Measurements from ENCODE around the gene NPEPPS.
"Not testable (repeated sequence)": the region's sequence is repeated elsewhere in the genome, so short reads cannot be mapped to it uniquely, and the experiment has no call there.

Gene NPEPPS, protein sequence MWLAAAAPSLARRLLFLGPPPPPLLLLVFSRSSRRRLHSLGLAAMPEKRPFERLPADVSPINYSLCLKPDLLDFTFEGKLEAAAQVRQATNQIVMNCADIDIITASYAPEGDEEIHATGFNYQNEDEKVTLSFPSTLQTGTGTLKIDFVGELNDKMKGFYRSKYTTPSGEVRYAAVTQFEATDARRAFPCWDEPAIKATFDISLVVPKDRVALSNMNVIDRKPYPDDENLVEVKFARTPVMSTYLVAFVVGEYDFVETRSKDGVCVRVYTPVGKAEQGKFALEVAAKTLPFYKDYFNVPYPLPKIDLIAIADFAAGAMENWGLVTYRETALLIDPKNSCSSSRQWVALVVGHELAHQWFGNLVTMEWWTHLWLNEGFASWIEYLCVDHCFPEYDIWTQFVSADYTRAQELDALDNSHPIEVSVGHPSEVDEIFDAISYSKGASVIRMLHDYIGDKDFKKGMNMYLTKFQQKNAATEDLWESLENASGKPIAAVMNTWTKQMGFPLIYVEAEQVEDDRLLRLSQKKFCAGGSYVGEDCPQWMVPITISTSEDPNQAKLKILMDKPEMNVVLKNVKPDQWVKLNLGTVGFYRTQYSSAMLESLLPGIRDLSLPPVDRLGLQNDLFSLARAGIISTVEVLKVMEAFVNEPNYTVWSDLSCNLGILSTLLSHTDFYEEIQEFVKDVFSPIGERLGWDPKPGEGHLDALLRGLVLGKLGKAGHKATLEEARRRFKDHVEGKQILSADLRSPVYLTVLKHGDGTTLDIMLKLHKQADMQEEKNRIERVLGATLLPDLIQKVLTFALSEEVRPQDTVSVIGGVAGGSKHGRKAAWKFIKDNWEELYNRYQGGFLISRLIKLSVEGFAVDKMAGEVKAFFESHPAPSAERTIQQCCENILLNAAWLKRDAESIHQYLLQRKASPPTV

GRCh38 chr17:47530557-47531232, at the start of gene NPEPPS:
TSS of gene NPEPPS (plus strand) at chr17:47531108. CDS start at chr17:47531301, 193 bp downstream.
- peak; percentile 79 for DNase-seq (ENCODE audit: low read depth)

DNA sequence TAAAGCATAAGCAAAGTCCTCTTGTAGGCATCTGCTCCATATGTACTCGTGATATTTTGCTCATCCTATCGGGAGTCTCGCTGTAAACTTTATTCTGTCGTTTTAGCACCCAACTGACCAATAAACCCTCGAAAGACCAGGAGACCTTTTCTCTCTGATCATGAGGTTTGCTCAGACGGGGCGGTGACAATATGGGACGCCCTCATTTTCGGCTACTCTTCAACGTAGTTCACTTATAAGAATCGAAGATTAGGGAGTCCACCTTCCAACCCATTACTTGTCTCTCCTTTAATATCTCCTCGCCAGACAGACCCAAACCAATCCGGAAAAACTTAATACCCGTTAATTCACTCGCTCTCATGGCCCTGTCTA, 39.1 kb upstream of the NPEPPS start:
- not testable (repeated sequence) for DNase-seq (ENCODE audit: low read depth)

GRCh38 chr17:47499074-47499473, 31.8 kb upstream of the NPEPPS start:
- DNase-seq (ENCODE audit: low read depth) = not testable (repeated sequence)

- DNase-seq (ENCODE audit: low read depth) = not testable (repeated sequence)
Measured at GRCh38 chr17:47499494-47499893, 31.4 kb upstream of the NPEPPS start.

GRCh38 chr17:47500620-47501019, 30.3 kb upstream of the NPEPPS start:
- not testable (repeated sequence) for DNase-seq (ENCODE audit: low read depth)

GRCh38 chr17:47502122-47502731, 28.7 kb upstream of the NPEPPS start:
- not testable (repeated sequence) for DNase-seq (ENCODE audit: low read depth)

GRCh38 chr17:47502776-47503455, 28.0 kb upstream of the NPEPPS start:
- DNase-seq (ENCODE audit: low read depth) = not testable (repeated sequence)

- not testable (repeated sequence) for DNase-seq (ENCODE audit: low read depth)
Measured at GRCh38 chr17:47511701-47512146, 19.2 kb upstream of the NPEPPS start.

- DNase-seq (ENCODE audit: low read depth) = not testable (repeated sequence)
Measured at GRCh38 chr17:47513301-47513700, 17.6 kb upstream of the NPEPPS start.

- DNase-seq (ENCODE audit: low read depth) = not testable (repeated sequence)
Measured at GRCh38 chr17:47518880-47519279, 12.0 kb upstream of the NPEPPS start.

GRCh38 chr17:47519365-47519764, 11.5 kb upstream of the NPEPPS start:
- DNase-seq (ENCODE audit: low read depth) = not testable (repeated sequence)

- not testable (repeated sequence) for DNase-seq (ENCODE audit: low read depth)
Measured at GRCh38 chr17:47520279-47520678, 10.6 kb upstream of the NPEPPS start.

DNA sequence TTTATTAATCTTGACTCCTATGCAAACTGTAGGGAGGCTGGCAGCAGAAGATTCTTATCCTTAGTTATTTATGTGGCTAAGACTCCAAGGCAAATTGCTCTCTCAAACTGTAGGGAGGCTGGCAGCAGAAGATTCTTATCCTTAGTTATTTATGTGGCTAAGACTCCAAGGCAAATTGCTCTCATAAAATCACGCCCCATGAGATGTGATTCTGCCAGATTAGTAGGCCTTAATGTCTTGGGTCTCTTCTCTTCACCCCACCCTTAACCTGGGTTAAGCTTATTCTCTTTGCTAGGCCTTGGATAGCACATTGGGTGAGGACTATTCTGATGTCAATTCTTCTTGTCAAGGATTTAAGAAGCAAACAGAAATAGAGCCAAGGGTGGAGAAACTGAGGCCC, 9.5 kb upstream of the NPEPPS start:
- not testable (repeated sequence) for DNase-seq (ENCODE audit: low read depth)

DNA sequence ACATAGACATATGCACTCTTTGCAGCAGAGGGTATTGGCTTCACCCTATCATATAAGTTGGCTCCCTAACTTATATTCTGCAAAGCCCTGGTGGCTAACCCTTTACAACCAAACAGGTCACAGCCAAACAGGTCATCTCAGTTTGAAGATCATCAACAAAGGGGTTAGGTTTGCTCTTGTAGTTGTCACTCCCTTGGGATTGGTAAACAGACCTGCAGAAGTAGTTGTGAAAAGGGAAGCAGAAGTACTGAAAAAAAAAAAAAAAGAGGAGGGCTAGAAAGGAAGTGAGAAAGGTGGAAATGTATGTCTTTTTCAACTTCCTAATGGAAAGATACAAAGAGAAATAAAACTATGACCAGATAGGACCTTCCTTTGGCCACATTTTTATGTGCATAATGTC, 8.6 kb upstream of the NPEPPS start:
- not testable (repeated sequence) for DNase-seq (ENCODE audit: low read depth)

GRCh38 chr17:47531233-47531820, 419 bp downstream of the NPEPPS start:
- DNase-seq (ENCODE audit: low read depth) = not testable (repeated sequence)

DNA sequence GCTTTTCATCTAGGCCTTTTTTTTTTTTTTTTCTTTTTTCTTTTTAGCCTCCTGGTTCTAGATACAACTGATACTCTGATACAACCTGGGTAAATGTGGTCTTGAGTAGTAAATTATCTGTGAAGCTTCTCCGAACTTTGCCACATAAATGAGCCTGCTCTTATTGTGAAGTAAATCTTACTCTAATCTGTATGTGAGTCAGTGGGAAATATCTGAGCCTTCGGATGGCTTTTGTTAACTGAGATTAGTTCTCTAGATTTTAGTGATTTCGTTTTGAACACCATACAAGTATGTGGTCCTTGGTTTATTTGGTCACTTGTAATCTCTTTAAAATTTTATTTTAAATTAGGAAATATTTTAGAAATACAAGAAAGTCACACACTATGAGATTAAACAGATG, 8.2 kb downstream of the NPEPPS start:
- not testable (repeated sequence) for DNase-seq (ENCODE audit: low read depth)

DNA sequence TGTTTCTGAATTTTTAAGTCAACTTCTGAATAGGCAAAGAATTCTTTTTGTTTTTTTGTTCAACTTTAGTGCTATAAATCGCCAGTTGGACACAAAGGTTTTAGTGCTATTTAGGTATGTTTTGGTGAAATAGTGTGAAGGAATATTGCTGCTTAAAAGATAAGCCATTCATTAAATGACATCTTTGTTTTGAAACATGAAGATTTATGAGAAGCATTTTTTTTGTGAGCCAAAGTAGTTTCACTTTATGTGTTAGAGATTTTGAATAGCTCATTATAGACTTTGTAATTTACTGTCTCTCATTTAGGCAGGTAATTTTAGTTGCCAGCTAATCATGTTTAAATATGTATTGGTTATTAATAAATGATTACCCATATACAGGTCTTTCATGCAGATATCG, 10.8 kb downstream of the NPEPPS start:
- not testable (repeated sequence) for DNase-seq (ENCODE audit: low read depth)

DNA sequence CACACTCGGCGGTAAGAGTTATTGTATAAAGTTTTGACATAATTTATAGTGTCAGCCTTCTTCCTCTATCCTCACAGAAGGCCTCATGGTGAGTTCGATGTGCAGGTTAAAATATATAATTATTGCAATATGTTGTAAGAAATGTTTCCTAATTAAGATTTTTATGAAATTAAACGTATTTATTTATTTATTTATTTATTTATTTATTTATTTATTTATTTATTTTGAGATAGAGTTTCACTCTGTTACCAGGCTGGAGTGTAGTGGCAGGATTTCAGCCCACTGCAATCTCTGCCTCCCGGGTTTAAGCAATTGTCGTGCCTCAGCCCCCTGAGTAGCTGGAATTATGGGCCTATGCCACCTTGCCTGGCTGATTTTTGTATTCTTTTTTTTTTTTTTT, 13.4 kb downstream of the NPEPPS start:
- not testable (repeated sequence) for DNase-seq (ENCODE audit: low read depth)

DNA sequence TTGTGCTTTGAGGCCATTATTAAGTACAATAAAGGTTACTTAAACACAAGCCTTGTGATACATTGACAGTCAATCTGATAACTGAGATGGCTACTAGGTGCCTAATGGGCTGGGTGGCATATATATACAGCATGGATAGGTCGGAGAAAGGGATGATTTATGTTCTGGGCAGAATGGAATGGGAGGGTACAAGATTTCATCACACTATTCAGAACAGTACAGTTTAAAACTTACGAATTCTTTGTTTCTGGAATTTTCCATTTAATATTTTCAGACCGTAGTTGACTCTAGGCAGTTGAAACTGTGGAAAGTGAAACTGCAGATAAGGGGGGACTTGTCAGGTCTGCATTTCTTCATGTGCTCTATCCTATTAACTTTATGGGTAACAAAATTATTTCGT, 23.8 kb downstream of the NPEPPS start:
- not testable (repeated sequence) for DNase-seq (ENCODE audit: low read depth)

DNA sequence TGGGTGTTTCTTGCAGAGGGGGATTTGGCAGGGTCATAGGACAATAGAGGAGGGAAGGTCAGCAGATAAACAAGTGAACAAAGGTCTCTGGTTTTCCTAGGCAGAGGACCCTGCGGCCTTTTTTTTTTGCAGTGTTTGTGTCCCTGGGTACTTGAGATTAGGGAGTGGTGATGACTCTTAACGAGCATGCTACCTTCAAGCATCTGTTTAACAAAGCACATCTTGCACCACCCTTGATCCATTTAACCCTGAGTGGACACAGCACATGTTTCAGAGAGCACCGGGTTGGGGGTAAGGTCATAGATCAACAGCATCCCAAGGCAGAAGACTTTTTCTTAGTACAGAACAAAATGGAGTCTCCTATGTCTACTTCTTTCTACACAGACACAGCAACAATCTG, 25.2 kb downstream of the NPEPPS start:
- DNase-seq (ENCODE audit: low read depth) = not testable (repeated sequence)

Measured in stimulated activated CD8-positive, alpha-beta memory T cell treated with anti-CD3 and anti-CD28 coated beads, Interleukin-15, amount 100 ng/mL, for 1 hour (primary cell).